KMS-11 (cell line): Measurements from ENCODE around the gene SLC13A5.

Source experiments
- H2AFZ ChIP-seq: fragments of 200-600 bp; sonication (generic); 2 replicates; pipeline ENCODE4 v1.6.1; 2016; ENCODE audit warnings: antibody characterized with exemption, mixed run types, low read depth
- H3K27ac ChIP-seq: fragments of 200-600 bp; sonication (generic); 2 replicates; pipeline ENCODE4 v1.6.1; 2016; ENCODE audit warnings: mild to moderate bottlenecking, mixed run types
- H3K27me3 ChIP-seq: fragments of 200-600 bp; sonication (generic); 2 replicates; pipeline ENCODE4 v1.6.1; 2017; ENCODE audit warnings: mild to moderate bottlenecking, low read depth, mixed run types, moderate library complexity; ENCODE audit not compliant: insufficient read depth
- H3K36me3 ChIP-seq: fragments of 200-600 bp; sonication (generic); 2 replicates; pipeline ENCODE4 v1.6.1; 2017; ENCODE audit warnings: mild to moderate bottlenecking, mixed run types; ENCODE audit not compliant: insufficient read depth
- H3K4me1 ChIP-seq: fragments of 200-600 bp; sonication (generic); 2 replicates; pipeline ENCODE4 v1.6.1; 2016; ENCODE audit warnings: mild to moderate bottlenecking, low read depth, mixed run types; ENCODE audit not compliant: poor library complexity, severe bottlenecking
- H3K4me2 ChIP-seq: fragments of 200-600 bp; sonication (generic); 2 replicates; pipeline ENCODE4 v1.7.0; 2016; ENCODE audit warnings: mild to moderate bottlenecking, mixed run types
- H3K4me3 ChIP-seq: fragments of 200-600 bp; sonication (generic); IDR thresholded peaks from 2 replicates; pipeline ENCODE4 v1.6.1; 2017; ENCODE audit warnings: low read depth, low read length, mixed read lengths; ENCODE audit not compliant: insufficient read depth
- H3K79me2 ChIP-seq: fragments of 200-600 bp; sonication (generic); 2 replicates; pipeline ENCODE4 v1.6.1; 2016; ENCODE audit warnings: low read depth, mixed run types; ENCODE audit not compliant: insufficient read depth
- H3K9ac ChIP-seq: fragments of 200-600 bp; sonication (generic); 2 replicates; pipeline ENCODE4 v1.6.1; 2016; ENCODE audit warnings: mild to moderate bottlenecking, mixed run types
- H4K20me1 ChIP-seq: fragments of 200-600 bp; sonication (generic); 2 replicates; pipeline ENCODE4 v1.6.1; 2016; ENCODE audit warnings: mild to moderate bottlenecking, mixed run types; ENCODE audit not compliant: insufficient read depth
- CTCF ChIP-seq: fragments of 200-600 bp; sonication (generic); conservative IDR thresholded peaks from 2 replicates; pipeline ENCODE4 v1.6.1; 2017; ENCODE audit warnings: low read depth, mild to moderate bottlenecking, antibody characterized with exemption, low read length, moderate library complexity, mixed read lengths

The SLC13A5 gene

GRCh38 chr17:6671431-6671830, 41.7 kb downstream of the SLC13A5 start:
- Histone ChIP-seq H2AFZ (no peak overlapping the region), H3K4me3 (no peak overlapping the region)
- no peak for TF ChIP-seq CTCF

GRCh38 chr17:6670999-6671398, 42.2 kb downstream of the SLC13A5 start:
- H3K27me3 ChIP-seq, result no peaks in the 10 kb centered on the region
- no peak overlapping the region for H3K9ac ChIP-seq
- H4K20me1 ChIP-seq, result no peaks in the 10 kb centered on the region
- H2AFZ ChIP-seq, result no peak overlapping the region
- H3K79me2 ChIP-seq, result no peaks in the 10 kb centered on the region
- no peak overlapping the region for H3K4me3 ChIP-seq
- H3K4me2 ChIP-seq, result no peak overlapping the region
- TF ChIP-seq CTCF, result no peak
- H3K27ac ChIP-seq, result no peak overlapping the region
- no peaks in the 10 kb centered on the region for H3K36me3 ChIP-seq
- H3K4me1 ChIP-seq, result no peaks in the 10 kb centered on the region

More at GRCh38 chr17:6671431-6671830, 41.7 kb downstream of the SLC13A5 start:
- no peaks in the 10 kb centered on the region for H3K4me1 ChIP-seq
- H3K36me3 ChIP-seq, result no peaks in the 10 kb centered on the region
- H4K20me1 ChIP-seq, result no peaks in the 10 kb centered on the region
- H3K27ac ChIP-seq, result no peak overlapping the region
- H3K4me2 ChIP-seq, result no peak overlapping the region
- no peak overlapping the region for H3K9ac ChIP-seq
- no peaks in the 10 kb centered on the region for H3K27me3 ChIP-seq
- H3K79me2 ChIP-seq, result no peaks in the 10 kb centered on the region

DNA sequence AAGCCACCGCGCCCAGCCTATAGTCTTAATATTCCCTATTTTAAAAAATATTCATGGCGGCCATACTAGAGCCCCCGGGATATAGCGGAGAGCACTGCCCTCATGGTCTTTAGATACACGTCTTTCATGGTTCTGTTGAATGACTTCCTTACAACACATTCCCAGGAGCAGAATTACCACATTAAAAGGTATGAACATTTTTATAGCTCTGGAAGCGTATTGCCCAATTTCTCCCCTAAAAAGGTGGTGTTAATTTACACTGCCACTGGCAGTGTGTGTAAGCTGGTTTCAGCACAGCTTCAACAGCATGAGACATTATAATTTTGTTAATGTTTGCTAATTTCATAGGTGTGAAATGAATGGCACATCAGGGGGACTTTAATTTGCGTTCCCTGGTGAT, 42.6 kb downstream of the SLC13A5 start:
- no peak overlapping the region for H3K4me2 ChIP-seq

DNA sequence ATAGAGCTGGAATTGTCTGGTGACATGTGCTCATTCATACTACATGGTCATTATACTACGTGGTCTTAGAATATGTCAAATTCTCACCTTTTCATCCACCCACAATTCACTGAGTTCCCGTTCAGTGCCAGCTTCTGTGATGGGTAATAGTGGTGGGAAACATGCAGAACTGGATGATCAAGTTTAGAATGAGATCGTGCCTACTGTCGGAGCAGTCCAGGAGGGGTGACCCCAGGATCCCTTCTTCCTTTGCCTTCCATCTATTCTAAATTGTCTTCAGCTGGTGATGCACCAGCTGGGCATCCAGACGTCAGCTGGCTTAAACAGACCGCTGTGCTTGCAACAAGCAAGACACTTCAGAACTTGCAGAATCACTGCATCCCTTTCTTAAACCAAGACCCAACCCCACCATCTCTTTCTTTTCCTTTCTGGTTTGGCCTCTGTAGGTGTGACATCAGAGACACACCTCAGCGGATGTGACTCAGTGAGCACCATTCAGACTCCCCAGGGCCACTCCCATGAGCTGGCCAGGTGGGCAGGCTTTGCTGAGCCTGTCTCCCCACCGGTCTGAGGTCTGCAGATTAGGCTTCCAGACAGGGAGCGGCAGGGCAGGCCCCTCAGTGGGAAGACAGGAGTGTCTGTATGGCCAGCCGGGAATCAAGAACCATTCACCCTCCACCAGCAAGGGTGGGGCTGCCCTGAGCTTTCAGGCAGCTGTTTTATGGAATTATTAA, 43.5 kb downstream of the SLC13A5 start:
- Histone ChIP-seq H2AFZ (no peak overlapping the region), H3K9ac (no peak overlapping the region), H3K4me2 (no peak overlapping the region), H3K36me3 (no peaks in the 10 kb centered on the region), H4K20me1 (no peaks in the 10 kb centered on the region), H3K27ac (no peak overlapping the region), H3K4me3 (no peak overlapping the region), H3K4me1 (no peaks in the 10 kb centered on the region), H3K27me3 (no peaks in the 10 kb centered on the region), H3K79me2 (no peaks in the 10 kb centered on the region)
- TF ChIP-seq CTCF, result no peak

More for the DNA sequence above, 42.6 kb downstream of the SLC13A5 start:
- no peaks in the 10 kb centered on the region for H3K4me1 ChIP-seq
- TF ChIP-seq CTCF, result no peak
- no peaks in the 10 kb centered on the region for H3K36me3 ChIP-seq
- no peaks in the 10 kb centered on the region for H3K27me3 ChIP-seq
- no peak overlapping the region for H3K27ac ChIP-seq
- no peaks in the 10 kb centered on the region for H3K79me2 ChIP-seq
- H4K20me1 ChIP-seq, result no peaks in the 10 kb centered on the region
- H3K4me3 ChIP-seq, result no peak overlapping the region
- H2AFZ ChIP-seq, result no peak overlapping the region
- no peak overlapping the region for H3K9ac ChIP-seq
